ENCODE measurements around the gene DPYD.

- TF ChIP-seq CTCF (conservative IDR thresholded peaks at IDR 0.05 in 1 of 2, IDR thresholded peaks at IDR 0.05 in 1 of 2; ENCODE audit: extremely low read depth in 1 of 2, insufficient read depth in 1 of 2, low read depth in 1 of 2, low read length in 2 of 2), result no peak
- no peak for TF ChIP-seq EZH2 (IDR thresholded peaks at IDR 0.05; ENCODE audit: borderline replicate concordance, low read length)
These were observed 227.2 kb downstream of the DPYD start for GRCh38 chr1:97693601-97694000.

All from mammary epithelial cell (primary cell).